ENCODE results near the gene CC2D1B.

The CC2D1B gene

DNA sequence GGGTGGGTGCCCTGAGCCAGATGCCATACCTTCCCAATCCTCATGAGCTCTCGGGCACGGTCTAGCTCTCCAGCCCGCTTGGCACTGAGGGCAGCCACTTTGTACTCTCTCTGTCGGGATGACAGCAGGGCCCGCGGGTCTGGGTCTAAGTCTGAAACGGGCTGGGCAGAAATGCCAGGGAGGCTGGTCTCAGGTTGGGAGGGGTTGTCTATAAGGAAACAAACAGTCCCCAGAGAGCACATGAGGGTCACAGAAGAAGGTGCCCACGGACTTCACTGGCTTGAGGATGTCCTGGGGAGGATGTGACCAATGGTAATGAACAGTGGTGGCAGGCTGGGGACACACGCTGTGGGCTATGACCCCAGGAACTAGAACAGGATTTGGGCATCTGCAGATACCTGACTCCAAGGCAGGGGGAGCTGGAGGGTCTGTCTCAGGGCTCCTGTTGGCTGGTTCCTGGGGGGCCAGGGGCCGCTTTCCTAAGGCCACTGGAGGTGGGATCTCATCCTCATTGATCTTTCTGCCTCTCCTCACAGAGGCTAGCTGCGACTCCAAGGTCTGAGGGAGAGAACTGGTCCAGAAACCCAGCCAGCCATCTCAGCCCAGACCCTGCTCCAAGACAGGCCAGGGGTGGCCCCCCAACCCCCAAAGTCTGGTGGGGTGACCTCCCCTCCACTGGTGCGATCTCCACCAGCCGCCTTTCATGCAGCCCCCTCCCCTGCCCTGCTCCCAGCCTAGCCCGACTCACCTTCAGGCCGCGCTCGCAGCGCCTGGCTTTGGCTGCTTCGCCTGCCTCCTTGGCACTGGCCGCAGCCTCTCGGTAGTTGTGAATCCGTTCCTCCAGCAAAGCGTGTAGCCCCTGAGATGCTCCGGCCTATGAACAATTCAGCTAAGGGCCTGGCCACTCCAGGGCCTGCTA is 6.1 kb downstream of the CC2D1B start:
- no peak for DNase-seq (ENCODE audit: low read depth in 3 of 3)

DNA sequence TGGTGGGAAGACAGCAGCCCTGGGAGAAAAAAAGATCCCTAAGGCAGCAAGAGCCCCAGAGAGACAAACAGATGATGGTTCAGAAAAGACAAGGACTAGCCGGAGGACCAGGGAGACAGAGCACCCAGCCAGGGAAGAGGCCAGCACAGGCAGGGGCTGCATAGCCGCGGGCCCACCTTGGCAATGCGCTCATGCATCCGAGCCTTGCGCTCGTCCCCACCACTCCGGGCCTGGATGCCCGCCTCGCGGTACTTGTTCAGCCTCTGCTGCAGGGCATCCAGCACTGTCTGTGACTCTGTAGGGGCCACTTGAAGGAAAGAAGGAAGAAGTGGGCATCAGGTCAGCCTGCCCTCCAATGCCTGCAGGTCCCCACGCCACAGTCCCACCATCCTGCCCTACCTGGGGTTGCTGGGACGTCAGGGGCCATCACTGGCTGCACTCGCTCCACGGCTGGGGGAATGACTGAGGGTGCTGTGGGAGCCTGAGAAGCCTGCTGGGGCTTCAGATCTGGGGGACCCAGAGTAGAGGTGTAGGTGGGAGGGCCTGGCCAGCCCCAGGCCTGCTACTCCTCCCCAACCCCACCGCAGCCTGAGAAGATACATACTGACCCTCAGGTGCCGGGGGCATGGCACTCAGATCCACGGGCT is 7.0 kb downstream of the CC2D1B start:
- no peak for DNase-seq (ENCODE audit: low read depth in 3 of 3)

- DNase-seq (ENCODE audit: low read depth in 3 of 3), result no peak
Measured at GRCh38 chr1:52357397-52357796, 8.6 kb downstream of the CC2D1B start.

- DNase-seq (ENCODE audit: low read depth in 3 of 3), result no peak
Measured at GRCh38 chr1:52356818-52357355, 9.1 kb downstream of the CC2D1B start.

DNA sequence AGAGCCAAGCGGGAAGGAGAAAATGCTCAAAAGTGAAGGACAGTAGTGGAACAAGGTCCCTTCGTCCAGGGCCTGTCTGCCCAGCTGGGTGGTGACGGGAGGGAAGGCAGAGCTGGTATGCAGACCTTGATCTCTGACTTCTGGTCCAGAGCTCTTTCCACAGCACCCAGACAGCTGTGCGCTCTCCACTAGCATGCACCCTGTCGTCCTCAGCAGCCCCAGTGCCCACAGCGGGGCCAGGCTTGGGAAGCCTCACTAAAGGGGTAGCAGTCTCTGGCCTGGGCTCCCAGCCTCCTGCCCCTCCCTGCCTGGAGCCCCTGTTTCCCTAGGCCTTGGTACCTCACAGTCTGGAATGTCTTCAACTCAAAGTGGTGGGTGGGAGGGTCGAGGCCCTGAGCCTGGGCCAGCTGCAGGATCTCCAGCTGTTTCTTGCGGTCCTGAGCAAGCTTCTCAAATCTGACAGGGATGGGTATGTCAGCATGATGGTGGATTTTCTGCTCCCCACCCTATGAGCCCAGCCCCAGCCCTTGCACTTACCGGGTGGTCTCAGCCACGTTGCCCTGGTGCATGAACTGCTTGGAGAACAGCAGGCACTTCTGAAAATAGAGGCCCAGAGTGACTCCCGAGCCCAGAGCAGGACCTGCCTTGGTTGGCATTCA is 10.0 kb downstream of the CC2D1B start:
- no peak for DNase-seq (ENCODE audit: low read depth in 3 of 3)

DNA sequence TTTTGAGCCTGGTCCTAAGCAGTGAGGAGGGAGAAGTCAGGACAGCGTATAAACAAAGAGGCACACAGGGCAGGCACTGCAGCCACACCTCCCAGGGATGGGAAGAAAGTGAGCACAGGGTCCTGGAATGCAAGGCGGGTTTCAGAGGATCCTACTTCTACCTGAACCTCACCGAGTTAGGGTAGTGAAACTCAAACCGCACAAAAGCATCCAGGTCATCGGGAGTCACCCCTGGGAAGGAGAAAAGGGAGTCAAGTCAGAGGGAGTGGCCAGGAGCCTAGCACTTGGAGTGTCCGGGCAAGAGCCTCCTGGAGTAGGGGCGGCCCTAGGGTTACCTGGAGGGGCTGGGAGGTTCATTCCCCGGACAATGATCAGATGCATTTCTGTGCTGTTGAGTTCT is 10.6 kb downstream of the CC2D1B start:
- no peak for DNase-seq (ENCODE audit: low read depth in 3 of 3)

DNA sequence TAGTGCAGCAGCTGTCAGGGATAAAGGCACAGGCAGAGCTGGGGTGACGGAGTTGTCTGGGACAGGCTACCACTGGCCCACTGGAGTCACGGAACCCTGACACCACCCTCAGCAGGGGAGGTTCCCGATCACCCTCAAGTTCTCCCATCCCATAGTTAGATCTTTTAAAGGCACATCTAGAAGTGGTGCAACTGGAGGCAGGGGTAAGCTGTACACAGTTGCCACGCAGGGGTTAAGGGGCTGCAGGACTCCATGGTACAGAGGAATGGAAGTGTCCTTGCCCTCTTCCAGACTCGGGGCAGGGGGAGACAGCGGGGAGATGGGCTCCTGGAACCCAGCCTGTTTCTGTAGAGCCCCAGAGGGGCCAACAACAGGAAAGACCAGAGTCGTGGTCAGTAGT is 13.3 kb downstream of the CC2D1B start:
- no peak for DNase-seq (ENCODE audit: low read depth in 3 of 3)

DNA sequence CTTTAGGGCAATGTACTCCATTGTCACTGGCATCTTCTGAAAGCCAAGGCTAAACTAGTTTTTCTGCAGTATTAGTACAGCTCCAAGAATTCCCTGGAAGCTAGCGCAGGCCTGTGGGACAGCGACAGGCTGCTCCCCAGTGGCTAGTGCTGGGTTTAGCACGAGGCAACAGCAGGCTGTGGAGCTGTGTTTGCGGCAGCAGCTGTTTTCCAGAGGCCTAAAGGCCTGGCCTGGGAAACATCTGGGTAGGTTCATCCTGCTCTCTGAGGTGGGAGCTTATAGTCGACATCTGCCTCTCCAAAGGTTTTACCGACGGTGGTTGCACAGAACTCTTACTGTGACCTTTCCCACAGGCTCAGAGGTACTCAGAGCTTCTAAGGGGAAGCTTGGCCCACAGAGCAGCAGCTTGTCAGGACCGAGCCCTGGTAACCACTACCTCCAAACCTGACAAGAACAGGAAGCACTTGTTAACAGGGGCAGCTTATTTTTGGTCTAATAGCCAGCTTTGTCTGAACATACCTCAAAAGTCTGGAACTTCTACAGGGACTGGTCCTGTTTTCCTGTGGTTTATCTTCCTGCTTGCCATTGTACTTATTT is 17.2 kb downstream of the CC2D1B start:
- DNase-seq (ENCODE audit: low read depth in 3 of 3), result no peak

DNA sequence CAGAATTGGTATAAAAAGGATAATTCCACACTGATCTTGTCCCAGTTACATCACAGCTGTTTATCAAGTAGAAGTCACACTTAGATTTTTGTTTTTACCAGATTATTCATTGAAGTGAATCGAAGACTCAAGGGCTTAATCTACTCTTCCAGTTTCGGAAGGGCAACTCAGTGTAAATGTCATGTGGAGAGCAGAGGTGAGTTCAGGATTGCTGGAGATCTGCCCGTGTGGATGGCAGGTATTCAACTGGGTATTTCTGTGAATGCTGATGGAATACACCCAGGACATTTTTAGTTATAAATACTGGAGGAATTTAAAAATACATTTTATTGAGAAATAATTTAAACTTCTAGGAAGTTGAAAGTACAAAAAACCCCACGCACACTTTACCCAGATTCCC is 19.4 kb downstream of the CC2D1B start:
- no peak for DNase-seq (ENCODE audit: low read depth in 3 of 3)

GRCh38 chr1:52345252-52345651 is 20.8 kb downstream of the CC2D1B start:
- DNase-seq (ENCODE audit: low read depth in 3 of 3), result no peak

DNA sequence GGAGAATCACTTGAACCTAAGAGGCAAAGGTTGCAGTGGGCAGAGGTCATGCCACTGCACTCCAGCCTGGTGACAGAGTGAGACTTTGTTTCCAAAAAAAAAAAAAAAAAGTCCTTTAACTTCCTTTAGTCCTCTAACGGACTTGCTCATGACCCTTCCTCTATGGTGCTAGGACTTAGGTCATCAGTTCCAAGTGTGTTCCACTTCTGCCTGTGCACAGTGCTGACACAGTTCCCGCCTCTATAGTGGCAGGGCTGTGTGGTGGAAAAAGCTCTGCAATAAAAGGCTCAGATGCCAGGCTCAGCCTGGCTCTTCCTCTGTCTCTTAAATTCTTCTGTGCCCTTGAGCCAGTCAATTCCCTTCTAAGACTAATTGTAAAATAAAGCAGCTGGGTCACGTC is 22.0 kb downstream of the CC2D1B start:
- no peak for DNase-seq (ENCODE audit: low read depth in 3 of 3)

- no peak for DNase-seq (ENCODE audit: low read depth in 3 of 3)
Measured at GRCh38 chr1:52341655-52342260, 24.2 kb downstream of the CC2D1B start.

- no peak for DNase-seq (ENCODE audit: low read depth in 3 of 3)
Measured at GRCh38 chr1:52337439-52337838, 28.6 kb downstream of the CC2D1B start.

- DNase-seq (ENCODE audit: low read depth in 3 of 3), result no peak
Measured at GRCh38 chr1:52334906-52335528, 31.0 kb downstream of the CC2D1B start.

DNA sequence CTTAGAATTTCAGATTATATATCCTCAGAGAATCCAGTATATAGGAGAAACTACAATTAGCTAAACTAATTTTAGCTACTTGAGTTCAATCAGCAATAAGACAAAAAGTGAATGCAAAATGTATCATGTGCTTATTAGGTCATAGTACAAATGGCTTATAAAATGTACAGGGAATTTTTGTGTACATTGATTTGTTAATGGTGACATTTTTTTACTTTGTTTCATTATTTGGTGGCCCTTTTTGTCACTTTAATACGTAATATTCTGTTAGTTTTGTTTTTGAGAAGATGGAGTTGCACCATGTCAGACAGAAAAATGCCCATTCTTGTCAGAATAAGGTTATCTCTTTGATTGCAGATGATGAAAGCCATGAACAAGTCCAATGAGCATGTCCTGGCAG is 33.6 kb downstream of the CC2D1B start:
- DNase-seq (ENCODE audit: low read depth in 3 of 3), result no peak

GRCh38 chr1:52328615-52329014 is 37.4 kb downstream of the CC2D1B start:
- DNase-seq (ENCODE audit: low read depth in 3 of 3), result no peak

DNA sequence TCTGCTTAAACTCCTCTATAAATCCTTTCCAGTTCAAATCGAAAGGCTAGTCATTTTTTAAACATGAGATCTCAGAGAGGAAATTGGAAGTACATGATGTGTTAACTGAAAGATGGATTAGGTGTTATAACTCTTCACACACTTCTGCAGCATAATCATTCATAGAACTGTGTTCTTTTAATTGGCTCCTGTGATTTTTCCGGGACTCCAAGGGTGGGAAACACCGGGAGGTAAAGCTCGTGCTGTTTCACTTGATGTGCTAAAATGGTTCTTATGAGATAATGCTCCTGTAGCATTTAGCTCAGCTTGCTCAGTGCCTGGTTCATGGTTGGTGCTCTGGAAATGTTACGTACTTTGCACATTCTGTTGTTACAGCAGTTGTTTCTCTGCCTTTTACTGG is 40.2 kb downstream of the CC2D1B start:
- DNase-seq (ENCODE audit: low read depth in 3 of 3), result no peak

- DNase-seq (ENCODE audit: low read depth in 3 of 3), result no peak
Measured at GRCh38 chr1:52323731-52324130, 42.3 kb downstream of the CC2D1B start.

DNA sequence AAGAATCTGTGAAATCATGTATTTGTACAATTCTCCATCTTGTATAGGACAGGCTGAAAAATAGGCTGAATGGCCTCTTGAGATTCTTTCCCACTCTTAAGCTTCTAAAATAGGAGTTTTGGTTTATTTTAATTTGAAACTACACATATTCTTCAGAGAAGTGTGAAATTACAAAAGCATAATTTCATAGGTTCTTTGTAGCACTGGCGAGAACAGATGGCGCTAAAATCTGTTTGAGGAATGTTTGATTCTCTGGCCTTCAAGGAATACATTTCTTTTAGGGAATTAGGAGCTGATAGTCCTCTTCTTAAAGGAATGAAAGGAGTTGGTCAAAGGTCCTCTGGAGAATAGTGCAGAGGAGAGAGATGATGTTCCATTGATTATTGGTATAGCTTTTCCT is 44.9 kb downstream of the CC2D1B start:
- DNase-seq (ENCODE audit: low read depth in 3 of 3), result no peak

DNA sequence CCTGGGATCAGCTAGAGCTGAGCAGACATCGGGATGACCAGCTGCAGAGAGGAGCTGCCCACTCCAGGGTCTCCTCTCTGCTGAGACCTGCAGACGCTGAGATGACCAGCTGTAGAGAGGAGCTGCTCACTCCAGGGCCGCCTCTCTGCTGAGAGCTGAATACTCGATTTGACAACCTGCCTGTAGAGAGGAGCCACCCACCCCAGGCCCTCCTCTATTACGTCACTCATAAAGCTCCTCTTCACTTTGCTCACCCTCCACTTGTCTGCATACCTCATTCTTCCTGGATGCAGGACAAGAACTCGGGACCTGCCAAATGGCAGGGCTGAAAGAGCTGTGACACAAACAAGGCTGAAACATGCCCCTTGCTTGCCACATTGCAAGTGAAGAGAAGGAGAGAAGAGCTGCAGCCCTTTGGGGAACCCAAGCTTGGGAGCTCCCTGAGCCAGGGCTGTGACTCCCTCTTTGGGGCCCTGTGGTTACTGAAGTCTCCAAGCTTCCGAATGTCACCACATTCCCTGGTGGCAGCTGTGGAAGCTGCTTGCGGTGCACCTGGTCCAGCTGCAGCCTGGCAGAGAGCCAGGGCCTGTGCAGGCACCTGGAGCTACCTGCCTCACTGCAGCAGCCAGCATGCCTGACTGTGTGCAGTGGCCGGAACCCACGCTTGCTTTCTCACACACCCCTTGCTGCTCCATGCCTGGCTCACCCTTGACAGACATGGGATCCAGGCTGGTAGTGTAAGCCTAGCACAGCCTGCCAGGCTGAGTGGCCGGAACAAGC is 59.6 kb downstream of the CC2D1B start:
- DNase-seq (ENCODE audit: low read depth in 3 of 3), result no peak
